GM12801 (cell line): ENCODE measurements around the gene DOLK.

Experiments used
- TF ChIP-seq, protein P1 (sequence below): IDR thresholded peaks from one replicate; pipeline ENCODE4 v1.5.1; 2011; ENCODE audit warnings: control low read depth; ENCODE audit not compliant: insufficient read length; ENCODE audit errors: extremely low read depth

The DOLK gene

DNA sequence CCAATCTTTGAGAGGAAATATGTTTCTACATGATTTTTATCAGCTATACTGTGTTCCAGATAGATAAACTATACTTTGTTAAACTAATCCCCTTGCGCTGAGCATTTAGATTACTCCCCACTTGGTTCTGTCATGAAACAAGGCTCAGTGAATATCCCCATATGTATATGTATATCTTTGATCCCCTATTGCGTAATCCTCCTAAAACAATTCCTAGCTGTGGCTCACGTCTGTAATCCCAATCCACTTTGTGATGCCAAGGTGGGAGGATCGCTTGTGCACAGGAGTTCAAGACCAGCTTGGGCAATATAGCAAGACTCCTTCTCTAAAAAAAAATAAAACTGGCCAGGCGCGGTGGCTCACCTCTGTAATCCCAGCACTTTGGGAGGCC lies 23.9 kb downstream of the DOLK start:
- TF ChIP-seq, protein P1, sequence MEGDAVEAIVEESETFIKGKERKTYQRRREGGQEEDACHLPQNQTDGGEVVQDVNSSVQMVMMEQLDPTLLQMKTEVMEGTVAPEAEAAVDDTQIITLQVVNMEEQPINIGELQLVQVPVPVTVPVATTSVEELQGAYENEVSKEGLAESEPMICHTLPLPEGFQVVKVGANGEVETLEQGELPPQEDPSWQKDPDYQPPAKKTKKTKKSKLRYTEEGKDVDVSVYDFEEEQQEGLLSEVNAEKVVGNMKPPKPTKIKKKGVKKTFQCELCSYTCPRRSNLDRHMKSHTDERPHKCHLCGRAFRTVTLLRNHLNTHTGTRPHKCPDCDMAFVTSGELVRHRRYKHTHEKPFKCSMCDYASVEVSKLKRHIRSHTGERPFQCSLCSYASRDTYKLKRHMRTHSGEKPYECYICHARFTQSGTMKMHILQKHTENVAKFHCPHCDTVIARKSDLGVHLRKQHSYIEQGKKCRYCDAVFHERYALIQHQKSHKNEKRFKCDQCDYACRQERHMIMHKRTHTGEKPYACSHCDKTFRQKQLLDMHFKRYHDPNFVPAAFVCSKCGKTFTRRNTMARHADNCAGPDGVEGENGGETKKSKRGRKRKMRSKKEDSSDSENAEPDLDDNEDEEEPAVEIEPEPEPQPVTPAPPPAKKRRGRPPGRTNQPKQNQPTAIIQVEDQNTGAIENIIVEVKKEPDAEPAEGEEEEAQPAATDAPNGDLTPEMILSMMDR, result no peak

DNA sequence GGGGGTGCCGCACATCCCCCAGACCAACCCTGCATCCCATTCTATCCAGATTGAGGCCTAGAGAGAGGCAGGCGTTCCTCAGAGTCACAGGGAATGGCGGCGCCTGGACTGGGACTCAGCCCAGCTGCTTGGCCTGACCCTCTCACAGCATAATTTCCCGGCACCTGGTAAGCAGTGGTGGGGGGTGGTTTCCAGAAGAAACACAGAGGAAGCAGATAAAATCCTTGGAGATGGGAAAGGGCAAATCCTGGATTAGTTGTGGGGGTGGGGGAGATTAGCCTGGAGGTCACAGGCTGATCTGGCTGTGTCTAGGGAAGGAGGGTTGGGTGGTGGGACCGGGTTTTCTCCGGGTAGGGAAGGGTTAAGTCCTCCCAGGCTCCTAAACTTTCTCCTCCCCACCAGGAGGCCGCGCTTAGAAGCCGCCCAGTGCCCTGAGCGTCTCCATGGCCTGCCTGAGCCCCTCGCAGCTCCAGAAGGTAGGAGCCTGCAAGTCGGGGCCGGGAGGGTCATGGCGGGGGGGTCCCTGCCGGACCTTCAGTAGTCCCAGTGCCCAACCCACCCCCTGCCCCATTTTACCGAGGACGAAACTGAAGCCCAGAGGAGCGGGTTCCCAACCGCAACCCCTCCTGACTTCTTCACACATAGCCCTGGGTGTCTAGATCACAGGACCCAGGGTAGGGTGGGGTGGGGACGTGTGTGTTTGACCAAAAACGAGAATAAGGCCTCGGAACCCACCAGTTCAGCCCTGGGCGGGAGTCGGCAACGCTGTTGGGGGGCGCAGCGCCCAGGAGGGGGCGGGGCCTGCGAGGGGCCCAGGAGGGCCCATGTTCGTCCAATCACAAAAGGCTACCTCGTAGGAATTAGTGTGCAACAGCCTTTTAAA lies 25.3 kb downstream of the DOLK start:
- TF ChIP-seq, protein P1, result no peak

DNA sequence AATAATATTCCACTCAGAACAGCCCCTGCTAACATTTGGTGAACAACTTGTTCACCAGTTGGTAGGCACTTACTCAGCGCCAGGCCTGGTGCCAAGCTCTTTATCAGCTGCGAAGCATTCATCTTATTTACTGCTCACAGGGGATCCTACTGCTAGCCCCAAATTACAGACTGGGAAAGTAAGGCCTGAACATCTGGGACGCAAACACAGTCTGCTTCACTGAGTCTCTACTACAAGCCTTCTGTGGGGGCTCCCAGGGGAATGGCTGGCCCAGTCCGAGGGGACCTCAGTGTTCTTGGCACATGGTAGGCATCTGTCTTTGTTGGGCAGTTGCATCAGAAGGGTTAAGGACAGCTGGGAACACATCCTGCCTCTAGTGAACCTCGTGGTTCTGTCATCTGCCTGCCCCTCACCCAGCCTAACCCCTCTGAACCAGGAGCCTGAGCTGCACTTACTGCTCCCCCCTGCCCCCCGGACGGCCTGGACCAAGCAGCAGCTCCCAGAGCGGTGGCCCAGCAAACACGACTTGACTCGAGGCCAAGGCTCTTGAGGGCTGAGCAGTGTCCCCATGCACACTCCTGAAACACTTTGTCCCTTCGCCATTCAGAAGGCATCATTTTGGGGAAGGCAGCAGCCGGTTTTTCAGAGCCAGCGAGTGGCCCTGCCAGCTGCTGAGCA lies 26.9 kb downstream of the DOLK start, which contains the start of gene PHYHD1:
Gene PHYHD1, plus strand, starts transcription at position 602 of the 678 bp plus-strand sequence. CDS start 1,342 bp downstream, outside the sequence.
- TF ChIP-seq, protein P1, result no peak

DNA sequence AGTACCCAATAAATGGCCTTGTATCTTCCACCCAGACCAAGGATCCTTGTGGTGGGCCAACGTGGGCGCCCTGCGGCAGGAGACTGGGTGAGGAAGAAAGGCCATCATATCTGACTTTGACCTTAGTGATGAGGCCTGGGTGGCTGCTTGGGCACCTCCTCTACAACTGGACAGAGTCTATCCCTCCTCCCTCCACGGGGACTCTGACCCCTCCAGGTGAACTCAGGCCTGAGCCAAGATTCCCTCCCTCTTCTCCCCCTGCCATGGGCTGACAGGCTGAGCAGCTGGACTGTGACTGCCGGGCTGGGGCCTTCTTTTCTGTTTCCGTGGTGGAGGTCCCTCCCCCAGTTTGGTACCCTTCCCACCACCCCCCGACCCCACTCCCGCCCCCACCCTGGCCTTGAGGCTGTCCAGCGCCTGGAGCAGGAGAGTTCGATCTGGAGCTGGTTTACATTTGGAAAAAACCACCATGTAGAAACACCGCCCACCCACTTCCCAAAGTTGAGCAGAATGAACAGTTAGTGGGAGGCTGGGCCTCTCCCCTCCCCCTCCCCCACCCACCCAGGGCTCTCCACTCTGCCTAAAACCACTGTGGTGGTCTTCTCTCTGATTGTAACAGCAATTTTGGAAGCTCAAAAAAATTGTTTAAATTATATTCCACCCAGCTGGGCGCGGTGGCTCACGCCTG lies 27.9 kb downstream of the DOLK start:
- TF ChIP-seq, protein P1, result no peak

DNA sequence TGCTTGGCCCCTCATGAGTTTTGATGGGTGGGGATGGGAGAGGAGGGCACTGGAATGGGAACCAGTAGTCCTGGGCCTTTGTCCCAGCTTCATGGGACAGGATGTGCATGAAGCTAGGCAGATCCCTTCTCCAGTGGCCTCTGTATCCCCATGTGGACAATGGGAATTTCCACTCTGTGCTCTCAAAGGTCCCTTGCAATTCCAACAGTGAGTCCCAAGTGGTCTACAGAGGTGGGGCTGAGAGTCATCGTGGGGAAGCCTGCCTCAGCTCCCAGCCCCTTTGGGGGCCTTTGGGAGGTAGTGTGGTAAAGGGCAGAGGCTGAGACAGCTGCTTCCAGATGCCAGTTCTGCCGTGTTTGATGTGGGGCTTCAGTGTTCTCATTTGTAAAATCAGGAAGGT lies 28.5 kb downstream of the DOLK start:
- TF ChIP-seq, protein P1, result no peak

DNA sequence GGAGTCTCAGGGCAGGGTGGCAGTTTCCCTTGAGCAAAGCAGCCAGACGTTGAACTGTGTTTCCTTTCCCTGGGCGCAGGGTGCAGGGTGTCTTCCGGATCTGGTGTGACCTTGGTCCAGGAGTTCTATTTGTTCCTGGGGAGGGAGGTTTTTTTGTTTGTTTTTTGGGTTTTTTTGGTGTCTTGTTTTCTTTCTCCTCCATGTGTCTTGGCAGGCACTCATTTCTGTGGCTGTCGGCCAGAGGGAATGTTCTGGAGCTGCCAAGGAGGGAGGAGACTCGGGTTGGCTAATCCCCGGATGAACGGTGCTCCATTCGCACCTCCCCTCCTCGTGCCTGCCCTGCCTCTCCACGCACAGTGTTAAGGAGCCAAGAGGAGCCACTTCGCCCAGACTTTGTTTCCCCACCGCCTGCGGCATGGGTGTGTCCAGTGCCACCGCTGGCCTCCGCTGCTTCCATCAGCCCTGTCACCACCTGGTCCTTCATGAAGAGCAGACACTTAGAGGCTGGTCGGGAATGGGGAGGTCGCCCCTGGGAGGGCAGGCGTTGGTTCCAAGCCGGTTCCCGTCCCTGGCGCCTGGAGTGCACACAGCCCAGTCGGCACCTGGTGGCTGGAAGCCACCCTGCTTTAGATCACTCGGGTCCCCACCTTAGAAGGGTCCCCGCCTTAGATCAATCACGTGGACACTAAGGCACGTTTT lies 30.1 kb downstream of the DOLK start:
- TF ChIP-seq, protein P1, result no peak

DNA sequence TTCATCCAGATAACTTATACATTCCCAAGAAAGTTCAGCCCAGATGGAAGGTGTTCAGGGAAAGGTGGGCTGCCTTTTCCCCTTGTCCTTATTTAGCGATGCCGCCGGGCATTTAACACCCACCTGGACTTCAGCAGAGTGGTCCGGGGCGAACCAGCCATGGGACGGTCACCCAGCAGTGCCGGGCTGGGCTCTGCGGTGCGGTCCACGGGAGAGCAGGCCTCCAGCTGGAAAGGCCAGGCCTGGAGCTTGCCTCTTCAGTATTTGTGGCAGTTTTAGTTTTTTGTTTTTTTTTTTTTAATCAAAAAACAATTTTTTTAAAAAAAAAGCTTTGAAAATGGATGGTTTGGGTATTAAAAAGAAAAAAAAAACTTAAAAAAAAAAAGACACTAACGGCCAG lies 30.7 kb downstream of the DOLK start:
- TF ChIP-seq, protein P1, result no peak
